GM10266 (cell line): Measurements from ENCODE around the gene IGFBP7.

Experiments used
- DNase-seq: peaks from one replicate; pipeline ENCODE4 v3.0.0; 2012; ENCODE audit errors: extremely low spot score
- CTCF ChIP-seq: IDR thresholded peaks from 2 replicates; pipeline ENCODE4 v1.5.1; 2012; ENCODE audit warnings: mild to moderate bottlenecking, low read depth; ENCODE audit not compliant: control insufficient read depth, insufficient read depth; ENCODE audit errors: missing control alignments

Gene IGFBP7

GRCh38 chr4:57117491-57117890 is 7.3 kb upstream of the IGFBP7 start:
- no peak for DNase-seq
- no peak for TF ChIP-seq CTCF

GRCh38 chr4:57116245-57116644 is 6.1 kb upstream of the IGFBP7 start:
- DNase-seq = no peak
- TF ChIP-seq CTCF = no peak

GRCh38 chr4:57114973-57115372 is 4.8 kb upstream of the IGFBP7 start:
- TF ChIP-seq CTCF = no peak
- no peak for DNase-seq

GRCh38 chr4:57113870-57114269 is 3.7 kb upstream of the IGFBP7 start:
- DNase-seq = no peak
- TF ChIP-seq CTCF = no peak

- DNase-seq = peak; percentile 63
- TF ChIP-seq CTCF = no peak
Observed at GRCh38 chr4:57110640-57111511, 691 bp upstream of the IGFBP7 start.

GRCh38 chr4:57109411-57109846 is 756 bp downstream of the IGFBP7 start:
- DNase-seq = no peak
- no peak for TF ChIP-seq CTCF

- no peak for TF ChIP-seq CTCF
Observed at GRCh38 chr4:57106181-57106580, 4.0 kb downstream of the IGFBP7 start.

More at GRCh38 chr4:57106181-57106580, 4.0 kb downstream of the IGFBP7 start:
- no peak for DNase-seq
